Mesothelial cell of epicardium (in vitro differentiated cells): ENCODE results near the gene TRIOBP. TPM values are rescaled to one million over a fixed set of nuclear protein-coding genes. Genes with fewer than 3 reads are reported as not detected.
"Not testable (repeated sequence)": the region's sequence is repeated elsewhere in the genome, so short reads cannot be mapped to it uniquely, and the experiment has no call there.

Experiments used
- DNase-seq, 2 experiments: peaks; one replicate each; pipeline ENCODE4 v3.0.0; 2021; ENCODE audit warnings: low spot score in 2 of 2; ENCODE audit not compliant: unreplicated experiment in 2 of 2
- H3K27ac Mint-ChIP-seq: 2 replicates; pipeline ENCODE4 v1.8.0; 2021; ENCODE audit warnings: mixed read lengths
- H3K27me3 Mint-ChIP-seq: 2 replicates; pipeline ENCODE4 v1.8.0; 2021; ENCODE audit warnings: low read depth, mixed read lengths
- H3K36me3 Mint-ChIP-seq: 2 replicates; pipeline ENCODE4 v1.8.0; 2021; ENCODE audit warnings: mixed read lengths
- H3K4me1 Mint-ChIP-seq: 2 replicates; pipeline ENCODE4 v1.8.0; 2021; ENCODE audit warnings: mixed read lengths
- H3K4me3 Mint-ChIP-seq: 2 replicates; pipeline ENCODE4 v1.8.0; 2021; ENCODE audit warnings: mild to moderate bottlenecking, moderate library complexity, mixed read lengths
- H3K9me3 Mint-ChIP-seq: 2 replicates; pipeline ENCODE4 v1.8.0; 2021; ENCODE audit warnings: mixed read lengths
- total RNA-seq: library from RNA; stranded (reverse); gene quantifications from 3 replicates; pipeline ENCODE4 v1.2.1, GENCODE V29; 2021
- TF ChIP-seq, protein P1 (sequence below): fragments of 200-600 bp; sonication (generic); IDR thresholded peaks from one replicate; pipeline ENCODE4 v1.5.0; 2021; ENCODE audit warnings: antibody characterized with exemption; ENCODE audit not compliant: unreplicated experiment

The TRIOBP gene
- total RNA-seq, 1 donor from 2014 or later, result 76.1 TPM

DNA sequence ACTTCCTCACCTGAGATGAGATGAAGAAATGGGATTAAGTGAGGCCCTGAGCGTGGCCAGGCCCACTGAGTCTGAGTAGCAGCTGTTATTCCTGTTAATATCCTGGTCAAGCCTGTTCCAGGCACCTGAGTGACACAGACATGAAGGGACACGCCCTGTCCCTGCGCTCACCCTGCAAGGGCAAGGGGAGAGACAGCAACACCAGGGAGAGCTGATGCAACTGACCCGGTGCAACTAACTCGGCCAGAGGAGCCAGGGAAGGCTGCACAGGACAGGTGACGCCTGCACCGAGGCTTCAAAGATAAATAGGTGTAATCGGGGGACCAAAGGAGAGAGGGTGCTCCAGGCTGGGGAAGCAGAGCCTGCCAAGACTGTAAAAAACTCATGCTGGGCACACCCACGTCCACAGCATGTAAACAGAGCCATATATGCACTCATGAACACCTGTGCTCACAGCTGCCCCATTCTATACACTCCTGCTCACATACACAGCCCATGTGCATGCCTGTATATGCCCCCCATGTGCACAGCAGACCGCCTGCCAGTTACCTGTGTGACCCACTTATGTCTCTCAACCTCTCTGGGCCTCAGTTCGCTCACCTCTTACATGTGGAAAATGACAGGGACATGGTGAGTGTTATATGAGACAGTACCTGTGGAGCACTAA is 88.1 kb downstream of the TRIOBP start:
- H3K9me3 Mint-ChIP-seq, result no peaks in the 10 kb centered on the region
- TF ChIP-seq, protein P1, sequence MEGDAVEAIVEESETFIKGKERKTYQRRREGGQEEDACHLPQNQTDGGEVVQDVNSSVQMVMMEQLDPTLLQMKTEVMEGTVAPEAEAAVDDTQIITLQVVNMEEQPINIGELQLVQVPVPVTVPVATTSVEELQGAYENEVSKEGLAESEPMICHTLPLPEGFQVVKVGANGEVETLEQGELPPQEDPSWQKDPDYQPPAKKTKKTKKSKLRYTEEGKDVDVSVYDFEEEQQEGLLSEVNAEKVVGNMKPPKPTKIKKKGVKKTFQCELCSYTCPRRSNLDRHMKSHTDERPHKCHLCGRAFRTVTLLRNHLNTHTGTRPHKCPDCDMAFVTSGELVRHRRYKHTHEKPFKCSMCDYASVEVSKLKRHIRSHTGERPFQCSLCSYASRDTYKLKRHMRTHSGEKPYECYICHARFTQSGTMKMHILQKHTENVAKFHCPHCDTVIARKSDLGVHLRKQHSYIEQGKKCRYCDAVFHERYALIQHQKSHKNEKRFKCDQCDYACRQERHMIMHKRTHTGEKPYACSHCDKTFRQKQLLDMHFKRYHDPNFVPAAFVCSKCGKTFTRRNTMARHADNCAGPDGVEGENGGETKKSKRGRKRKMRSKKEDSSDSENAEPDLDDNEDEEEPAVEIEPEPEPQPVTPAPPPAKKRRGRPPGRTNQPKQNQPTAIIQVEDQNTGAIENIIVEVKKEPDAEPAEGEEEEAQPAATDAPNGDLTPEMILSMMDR, result no peak
- no peak for DNase-seq
- H3K4me3 Mint-ChIP-seq, result no peak overlapping the region
- peaks cover 18% of the 10 kb centered on the region for H3K4me1 Mint-ChIP-seq
- peak overlapping the region; percentile 66 for H3K27ac Mint-ChIP-seq
- H3K36me3 Mint-ChIP-seq, result no peaks in the 10 kb centered on the region
- no peaks in the 10 kb centered on the region for H3K27me3 Mint-ChIP-seq

DNA sequence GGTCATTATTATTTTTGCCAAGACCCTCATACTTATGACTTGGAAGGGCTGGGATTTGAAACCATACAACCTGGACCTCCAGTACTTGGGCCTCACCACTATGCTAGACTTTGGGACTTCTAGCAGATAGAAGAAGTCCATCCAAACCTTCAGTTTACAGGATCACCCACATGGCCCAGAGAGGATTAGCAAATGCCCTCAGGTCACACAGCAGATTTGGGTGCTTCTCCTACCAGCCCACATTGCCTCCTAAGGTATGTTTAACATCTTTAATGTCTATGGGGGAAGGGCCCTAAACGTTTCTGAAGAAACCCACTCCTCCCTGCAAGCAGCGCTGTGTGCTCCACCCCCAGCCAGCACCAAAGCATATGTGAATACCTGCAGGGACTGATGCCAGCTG is 93.4 kb downstream of the TRIOBP start:
- Mint-ChIP-seq H3K4me1 (peaks cover 2% of the 10 kb centered on the region), H3K27ac (no peak overlapping the region)

DNA sequence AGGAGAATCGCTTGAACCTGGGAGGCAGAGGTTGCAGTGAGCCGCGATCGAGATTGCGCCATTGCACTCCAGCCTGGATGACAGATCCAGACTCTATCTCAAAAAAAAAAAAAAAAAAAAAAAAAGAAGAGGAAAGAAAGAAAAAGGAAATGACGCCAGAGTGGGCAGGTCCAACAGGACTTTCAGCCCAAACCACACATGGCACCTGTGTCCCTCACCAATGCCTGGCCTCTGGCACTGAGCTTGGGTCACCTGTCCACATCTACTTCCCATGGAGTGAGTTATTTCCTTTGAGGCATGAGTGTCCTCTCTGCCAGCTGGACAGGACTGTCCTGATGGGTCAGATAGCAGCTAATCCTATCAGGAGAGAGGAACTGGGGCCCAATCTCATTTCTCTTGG is 95.6 kb downstream of the TRIOBP start:
- H3K36me3 Mint-ChIP-seq, result no peaks in the 10 kb centered on the region
- no peaks in the 10 kb centered on the region for H3K27me3 Mint-ChIP-seq

More for the DNA sequence above, 93.4 kb downstream of the TRIOBP start:
- TF ChIP-seq, protein P1, result no peak
- H3K9me3 Mint-ChIP-seq, result no peaks in the 10 kb centered on the region
- H3K27me3 Mint-ChIP-seq, result no peaks in the 10 kb centered on the region
- H3K36me3 Mint-ChIP-seq, result no peaks in the 10 kb centered on the region
- DNase-seq, result no peak
- no peak overlapping the region for H3K4me3 Mint-ChIP-seq

DNA sequence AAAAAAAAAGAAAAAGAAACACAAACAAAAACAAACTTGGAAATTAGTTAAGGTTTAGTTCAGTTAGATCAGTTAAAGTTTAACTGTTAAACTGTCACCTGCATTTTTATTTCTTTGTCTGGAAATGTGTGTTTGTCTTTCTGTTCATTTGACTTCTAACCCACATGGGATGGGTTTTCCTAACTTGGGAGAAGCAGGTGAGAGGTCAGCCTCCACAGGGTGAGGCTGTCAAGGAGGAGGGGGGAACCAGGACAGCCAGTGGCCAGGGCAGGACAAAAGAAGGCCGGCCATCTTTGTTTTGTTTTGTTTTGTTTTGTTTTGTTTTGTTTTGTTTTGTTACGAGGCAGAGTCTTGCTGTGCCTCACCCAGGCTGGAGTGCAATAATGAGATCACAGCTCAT is 97.5 kb downstream of the TRIOBP start:
- Mint-ChIP-seq H3K27me3 (peaks cover 1% of the 10 kb centered on the region), H3K9me3 (no peaks in the 10 kb centered on the region), H3K36me3 (no peaks in the 10 kb centered on the region)

More for the DNA sequence above, 95.6 kb downstream of the TRIOBP start:
- DNase-seq, result no peak
- no peak overlapping the region for H3K4me3 Mint-ChIP-seq
- no peaks in the 10 kb centered on the region for H3K9me3 Mint-ChIP-seq
- peaks cover 2% of the 10 kb centered on the region for H3K4me1 Mint-ChIP-seq
- TF ChIP-seq, protein P1, result no peak
- no peak overlapping the region for H3K27ac Mint-ChIP-seq

DNA sequence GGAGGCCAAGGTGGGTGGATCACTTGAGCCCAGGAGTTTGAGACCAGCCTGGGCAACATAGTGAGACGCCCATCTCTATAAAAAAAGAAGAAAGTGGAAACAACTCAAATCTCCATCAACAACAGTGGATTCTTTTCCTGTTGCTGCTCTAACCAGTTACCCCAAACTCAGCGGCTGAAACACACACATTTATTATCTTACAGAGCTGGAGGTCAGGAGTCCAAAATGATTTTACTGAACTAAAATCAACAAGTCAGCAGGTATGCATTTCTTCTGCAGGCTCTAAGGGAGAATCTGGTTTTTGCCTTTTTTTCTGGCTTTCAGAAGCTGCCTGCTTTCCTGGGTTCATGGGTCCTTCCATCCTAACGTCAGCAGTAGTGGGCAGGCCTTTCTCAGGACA is 99.2 kb downstream of the TRIOBP start:
- no peak overlapping the region for H3K27ac Mint-ChIP-seq

More for the DNA sequence above, 97.5 kb downstream of the TRIOBP start:
- no peak for DNase-seq
- Mint-ChIP-seq H3K27ac (no peak overlapping the region), H3K4me1 (peaks cover 2% of the 10 kb centered on the region), H3K4me3 (no peak overlapping the region)
- TF ChIP-seq, protein P1, result no peak

DNA sequence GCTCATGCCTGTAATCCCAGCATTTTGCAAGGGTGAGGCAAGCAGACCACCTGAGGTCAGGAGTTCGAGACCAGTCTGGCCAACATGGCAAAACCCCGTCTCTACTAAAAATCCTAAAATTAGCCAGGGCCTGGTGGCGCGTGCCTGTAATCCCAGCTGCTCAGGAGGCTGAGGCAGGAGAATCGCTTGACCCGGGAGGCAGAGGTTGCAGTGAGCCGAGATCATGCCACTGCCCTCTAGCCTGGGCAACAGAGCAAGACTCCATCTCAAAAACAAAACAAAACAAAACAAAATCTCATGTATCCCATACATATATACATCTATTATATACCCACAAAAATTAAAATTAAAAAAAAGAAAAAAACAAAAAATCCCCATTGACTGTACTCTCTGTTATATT is 100.4 kb downstream of the TRIOBP start:
- DNase-seq, H3K9me3 Mint-ChIP-seq, H3K4me1 Mint-ChIP-seq, H3K27me3 Mint-ChIP-seq, H3K36me3 Mint-ChIP-seq, H3K4me3 Mint-ChIP-seq, H3K27ac Mint-ChIP-seq: not testable (repeated sequence)

More for the DNA sequence above, 99.2 kb downstream of the TRIOBP start:
- Mint-ChIP-seq H3K9me3 (no peaks in the 10 kb centered on the region), H3K36me3 (no peaks in the 10 kb centered on the region), H3K27me3 (peaks cover 1% of the 10 kb centered on the region), H3K4me1 (peaks cover 2% of the 10 kb centered on the region), H3K4me3 (no peak overlapping the region)
- TF ChIP-seq, protein P1, result no peak
- DNase-seq, result no peak
